ENCODE data around the gene RTN3. TPM values are rescaled to one million over a fixed set of nuclear protein-coding genes. Genes with fewer than 3 reads are reported as not detected.

The RTN3 gene
- total RNA-seq, 2 donors from 2014 or later: 128 to 160 TPM

GRCh38 chr11:63765688-63766241 lies 84.5 kb downstream of the RTN3 start:
- DNase-seq: no peak
- Mint-ChIP-seq H3K9me3 (no peaks in the 10 kb centered on the region), H3K36me3 (ENCODE audit: low read depth) (peaks cover 2% of the 10 kb centered on the region), H3K27me3 (ENCODE audit: insufficient read depth) (peaks cover 11% of the 10 kb centered on the region), H3K4me1 (peaks cover 35% of the 10 kb centered on the region), H3K27ac (peak overlapping the region; percentile 73), H3K4me3 (peak overlapping the region; percentile 91)
- no peak overlapping the region for H3K9ac ChIP-seq (ENCODE audit: extremely low read depth, low read length, poor library complexity, severe bottlenecking)
- WGBS, 2 experiments (ENCODE audit: insufficient coverage in 1 of 2, insufficient read length in 1 of 2): 87 to 93% methylated on average over 8 to 18 of the region's 18 CpGs
- no peak overlapping the region for H3K4me3 ChIP-seq (ENCODE audit: low read length)
- H3K4me1 ChIP-seq (ENCODE audit: control insufficient read depth, insufficient read depth, low read length): peaks cover 5% of the 10 kb centered on the region
- no peaks in the 10 kb centered on the region for H3K9me3 ChIP-seq (ENCODE audit: control insufficient read depth, low read length)
- peaks cover 4% of the 10 kb centered on the region for H3K36me3 ChIP-seq (ENCODE audit: control insufficient read depth, insufficient read depth, low read length)
- no peak for TF ChIP-seq CTCF (conservative IDR thresholded peaks at IDR 0.05)
- H3K27ac ChIP-seq (ENCODE audit: low read depth, low read length): no peak overlapping the region
- H3K27me3 ChIP-seq (ENCODE audit: control insufficient read depth, insufficient read depth, low read length, poor library complexity, severe bottlenecking): peaks cover 12% of the 10 kb centered on the region

GRCh38 chr11:63766531-63767235 lies 85.4 kb downstream of the RTN3 start:
- H3K36me3 Mint-ChIP-seq (ENCODE audit: low read depth): peaks cover 2% of the 10 kb centered on the region

GRCh38 chr11:63767267-63767564 lies 85.9 kb downstream of the RTN3 start:
- H3K36me3 ChIP-seq (ENCODE audit: control insufficient read depth, insufficient read depth, low read length): peaks cover 4% of the 10 kb centered on the region
- H3K27me3 ChIP-seq (ENCODE audit: control insufficient read depth, insufficient read depth, low read length, poor library complexity, severe bottlenecking): peaks cover 14% of the 10 kb centered on the region
- H3K27ac ChIP-seq (ENCODE audit: low read depth, low read length): peak overlapping the region; percentile 92
- peak overlapping the region; percentile 97 for H3K4me3 ChIP-seq (ENCODE audit: low read length)
- Mint-ChIP-seq H3K36me3 (ENCODE audit: low read depth) (peaks cover 2% of the 10 kb centered on the region), H3K27me3 (ENCODE audit: insufficient read depth) (peaks cover 21% of the 10 kb centered on the region), H3K4me1 (peaks cover 27% of the 10 kb centered on the region), H3K4me3 (peak overlapping the region; percentile 91), H3K9me3 (no peaks in the 10 kb centered on the region), H3K27ac (peak overlapping the region; percentile 90)
- 3 to 19% methylated on average over 3 to 4 of the region's 4 CpGs for WGBS, 2 experiments (ENCODE audit: insufficient coverage in 1 of 2, insufficient read length in 1 of 2)
- no peak overlapping the region for H3K9ac ChIP-seq (ENCODE audit: extremely low read depth, low read length, poor library complexity, severe bottlenecking)
- no peak for DNase-seq
- H3K4me1 ChIP-seq (ENCODE audit: control insufficient read depth, insufficient read depth, low read length): peaks cover 5% of the 10 kb centered on the region
- no peak for TF ChIP-seq CTCF (conservative IDR thresholded peaks at IDR 0.05)
- H3K9me3 ChIP-seq (ENCODE audit: control insufficient read depth, low read length): no peaks in the 10 kb centered on the region

More at GRCh38 chr11:63766531-63767235, 85.4 kb downstream of the RTN3 start:
- H3K4me3 Mint-ChIP-seq: peak overlapping the region; percentile 91
- H3K27ac Mint-ChIP-seq: no peak overlapping the region
- H3K27ac ChIP-seq (ENCODE audit: low read depth, low read length): peak overlapping the region; percentile 92
- DNase-seq: no peak
- H3K9me3 ChIP-seq (ENCODE audit: control insufficient read depth, low read length): no peaks in the 10 kb centered on the region
- H3K36me3 ChIP-seq (ENCODE audit: control insufficient read depth, insufficient read depth, low read length): peaks cover 4% of the 10 kb centered on the region
- H3K4me3 ChIP-seq (ENCODE audit: low read length): peak overlapping the region; percentile 97
- peaks cover 14% of the 10 kb centered on the region for H3K27me3 ChIP-seq (ENCODE audit: control insufficient read depth, insufficient read depth, low read length, poor library complexity, severe bottlenecking)
- no peak for TF ChIP-seq CTCF (conservative IDR thresholded peaks at IDR 0.05)
- H3K9me3 Mint-ChIP-seq: no peaks in the 10 kb centered on the region
- peaks cover 5% of the 10 kb centered on the region for H3K4me1 ChIP-seq (ENCODE audit: control insufficient read depth, insufficient read depth, low read length)
- no peak overlapping the region for H3K9ac ChIP-seq (ENCODE audit: extremely low read depth, low read length, poor library complexity, severe bottlenecking)
- H3K27me3 Mint-ChIP-seq (ENCODE audit: insufficient read depth): peaks cover 19% of the 10 kb centered on the region
- WGBS, 2 experiments (ENCODE audit: insufficient coverage in 1 of 2, insufficient read length in 1 of 2): 75 to 91% methylated on average over 5 to 7 of the region's 7 CpGs
- peaks cover 30% of the 10 kb centered on the region for H3K4me1 Mint-ChIP-seq
